Ovary (tissue), 3 donors: ENCODE data around the gene TRIM26.

ENCODE experiments used
- CTCF ChIP-seq, 3 donors: fragments of 450-650 bp in 2 of 3; fragments of 200-600 bp in 1 of 3; IDR thresholded peaks; one replicate each; pipeline versions ENCODE4 v1.5.1 to v1.8.0; 2016 to 2022; ENCODE audit warnings: antibody characterized with exemption in 3 of 3, mild to moderate bottlenecking in 1 of 3
- POLR2A ChIP-seq: fragments of 450-650 bp; IDR thresholded peaks from one replicate; pipeline ENCODE4 v1.6.1; 2017; ENCODE audit warnings: antibody characterized with exemption, mild to moderate bottlenecking, moderate library complexity
- donor health status: DM: no; HTN: no; CAD: no.

- TF ChIP-seq POLR2A (no peak), CTCF (IDR thresholded peaks at IDR 0.05) (no peak)
Measured at GRCh38 chr6:30143780-30144179, 69.4 kb downstream of the TRIM26 start.
